Liver (tissue), 9 donors: ENCODE measurements around the gene VNN1. TPM values are rescaled to one million over a fixed set of nuclear protein-coding genes. Genes with fewer than 3 reads are reported as not detected.

ENCODE experiments used
- DNase-seq: peaks from one replicate; pipeline ENCODE4 v3.0.0-alpha.2; 2017; ENCODE audit warnings: low spot score
- H3K27ac ChIP-seq, 2 donors: one replicate each; pipeline ENCODE4 v1.7.0; 2013; ENCODE audit warnings: inconsistent platforms in 2 of 2, low read length in 2 of 2, control low read depth in 1 of 2, low read depth in 1 of 2, mild to moderate bottlenecking in 1 of 2
- H3K27me3 ChIP-seq, 4 donors: one replicate each; pipeline versions ENCODE4 v1.6.1 to v1.7.0; 2013; ENCODE audit warnings: low read length in 3 of 4, inconsistent platforms in 1 of 4, mild to moderate bottlenecking in 1 of 4, moderate library complexity in 1 of 4; ENCODE audit not compliant: control insufficient read depth in 4 of 4, insufficient read depth in 4 of 4
- H3K36me3 ChIP-seq, 4 donors: one replicate each; pipeline versions ENCODE4 v1.6.1 to v1.7.0; 2013; ENCODE audit warnings: low read length in 3 of 4, mild to moderate bottlenecking in 3 of 4, low read depth in 1 of 4, moderate library complexity in 1 of 4; ENCODE audit not compliant: control insufficient read depth in 4 of 4, insufficient read depth in 3 of 4
- H3K4me1 ChIP-seq, 4 donors: one replicate each; pipeline versions ENCODE4 v1.6.1 to v1.7.0; 2013; ENCODE audit warnings: low read length in 3 of 4, mild to moderate bottlenecking in 3 of 4, moderate library complexity in 1 of 4; ENCODE audit not compliant: control insufficient read depth in 4 of 4, insufficient read depth in 4 of 4
- H3K4me3 ChIP-seq, 3 donors: one replicate each; pipeline versions ENCODE4 v1.6.1 to v1.7.0; 2013; ENCODE audit warnings: low read length in 3 of 3, control low read depth in 1 of 3, low read depth in 1 of 3, mild to moderate bottlenecking in 1 of 3
- H3K9ac ChIP-seq, 2 donors: one replicate each; pipeline ENCODE4 v1.7.0; 2013; ENCODE audit warnings: low read length in 2 of 2, mild to moderate bottlenecking in 2 of 2, moderate library complexity in 2 of 2, control low read depth in 1 of 2, low read depth in 1 of 2
- H3K9me3 ChIP-seq, 4 donors: one replicate each; pipeline versions ENCODE4 v1.6.1 to v1.7.0; 2013; ENCODE audit warnings: low read length in 3 of 4; ENCODE audit not compliant: control insufficient read depth in 4 of 4
- EGR1 ChIP-seq, 2 donors: IDR thresholded peaks; 2 replicates each; pipeline ENCODE4 v1.6.1; 2016 to 2018; ENCODE audit warnings: antibody characterized with exemption in 2 of 2, low read depth in 2 of 2
- FOXA1 ChIP-seq: IDR thresholded peaks from 2 replicates; pipeline ENCODE4 v1.6.1; 2016; ENCODE audit warnings: antibody characterized with exemption
- HNF4A ChIP-seq, 2 donors: conservative IDR thresholded peaks; 2 replicates each; pipeline ENCODE4 v1.6.1; 2016; ENCODE audit warnings: antibody characterized with exemption in 2 of 2, mild to moderate bottlenecking in 2 of 2
- HNF4G ChIP-seq: IDR thresholded peaks from 2 replicates; pipeline ENCODE4 v1.6.1; 2016; ENCODE audit warnings: antibody characterized with exemption
- JUND ChIP-seq, 2 donors: IDR thresholded peaks; 2 replicates each; pipeline ENCODE4 v1.6.1; 2016; ENCODE audit warnings: antibody characterized with exemption in 2 of 2
- RAD21 ChIP-seq, 2 donors: IDR thresholded peaks; 2 replicates each; pipeline ENCODE4 v1.6.1; 2016; ENCODE audit warnings: antibody characterized with exemption in 2 of 2, mild to moderate bottlenecking in 2 of 2
- SP1 ChIP-seq: IDR thresholded peaks from 2 replicates; pipeline ENCODE4 v1.6.1; 2018; ENCODE audit warnings: antibody characterized with exemption, mild to moderate bottlenecking
- TAF1 ChIP-seq: conservative IDR thresholded peaks from 2 replicates; pipeline ENCODE4 v1.6.1; 2016; ENCODE audit warnings: antibody characterized with exemption, mild to moderate bottlenecking
- YY1 ChIP-seq: IDR thresholded peaks from 2 replicates; pipeline ENCODE4 v1.6.1; 2016; ENCODE audit warnings: antibody characterized with exemption, mild to moderate bottlenecking
- WGBS: extraction: QIAGEN DNeasy Blood & Tissue Kit; methylation state at CpG from one replicate; pipeline ENCODE4 v1.1.7; 2013; 5-methylcytosine and 5-hydroxymethylcytosine counted together
- polyA plus RNA-seq, 2 donors: library from polyadenylated mRNA; stranded (reverse) in 1 of 2; unstranded in 1 of 2; fragments of 200-250 nt in 1 of 2; fragments of >200 nt in 1 of 2; fragmentation: Nextera tagmentation in 1 of 2; extraction: Ambion mirVana in 1 of 2; gene quantifications; one replicate each; pipeline versions ENCODE4 v1.2.1 to v1.2.3, GENCODE V29; 2013 to 2015
- total RNA-seq, 2 donors: library from RNA; depleted of rRNA; stranded (reverse); fragments of >200 nt; gene quantifications; one replicate each; pipeline ENCODE4 v1.2.3, GENCODE V29; 2014
- TF ChIP-seq, protein P1 (sequence below): fragments of 150-350 bp; IDR thresholded peaks from 2 replicates; pipeline ENCODE4 v1.5.1; 2017; ENCODE audit warnings: improper control_type of control experiment, low read depth, low read length; ENCODE audit not compliant: missing input control
- TF ChIP-seq, protein P2 (sequence below): IDR thresholded peaks from 2 replicates; pipeline ENCODE4 v1.6.1; 2016; ENCODE audit warnings: antibody characterized with exemption
- TF ChIP-seq, protein P3 (sequence below): IDR thresholded peaks from 2 replicates; pipeline ENCODE4 v1.6.1; 2016; ENCODE audit warnings: antibody characterized with exemption, mild to moderate bottlenecking
- donor health status: healthy.
- donor health status: healthy.
- donor health status: healthy.
- donor health status: healthy.
- donor health status: healthy.

Gene VNN1
- total and polyA plus RNA-seq, 4 donors: 2.7 to 132 (median 58.8) TPM

DNA sequence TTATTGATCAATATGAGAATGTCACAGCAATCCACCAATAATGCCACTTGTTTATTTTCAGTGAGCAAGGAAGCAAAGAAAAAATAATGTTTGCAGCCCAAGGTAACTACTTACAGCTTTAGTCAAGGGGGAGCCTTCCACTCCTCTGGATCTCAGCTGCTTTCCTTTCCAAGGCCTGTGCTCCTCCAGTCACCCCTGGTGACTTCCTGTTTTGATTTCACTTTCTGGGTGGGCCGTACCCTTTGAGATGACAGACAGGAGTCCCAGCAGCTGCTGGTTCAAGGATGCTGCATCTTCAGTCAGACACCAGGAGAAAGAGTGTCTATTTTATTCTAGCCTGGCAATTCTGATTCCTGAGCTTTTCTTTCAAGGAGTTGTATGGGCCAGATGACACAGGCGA is 49.4 kb upstream of the VNN1 start:
- no peak overlapping the region for H3K9ac ChIP-seq
- no peaks in the 10 kb centered on the region for H3K27me3 ChIP-seq
- no peak for DNase-seq
- no peaks in the 10 kb centered on the region for H3K36me3 ChIP-seq
- no peak for TF ChIP-seq YY1
- no peak for TF ChIP-seq RAD21 (IDR thresholded peaks at IDR 0.05)
- TF ChIP-seq, protein P1, sequence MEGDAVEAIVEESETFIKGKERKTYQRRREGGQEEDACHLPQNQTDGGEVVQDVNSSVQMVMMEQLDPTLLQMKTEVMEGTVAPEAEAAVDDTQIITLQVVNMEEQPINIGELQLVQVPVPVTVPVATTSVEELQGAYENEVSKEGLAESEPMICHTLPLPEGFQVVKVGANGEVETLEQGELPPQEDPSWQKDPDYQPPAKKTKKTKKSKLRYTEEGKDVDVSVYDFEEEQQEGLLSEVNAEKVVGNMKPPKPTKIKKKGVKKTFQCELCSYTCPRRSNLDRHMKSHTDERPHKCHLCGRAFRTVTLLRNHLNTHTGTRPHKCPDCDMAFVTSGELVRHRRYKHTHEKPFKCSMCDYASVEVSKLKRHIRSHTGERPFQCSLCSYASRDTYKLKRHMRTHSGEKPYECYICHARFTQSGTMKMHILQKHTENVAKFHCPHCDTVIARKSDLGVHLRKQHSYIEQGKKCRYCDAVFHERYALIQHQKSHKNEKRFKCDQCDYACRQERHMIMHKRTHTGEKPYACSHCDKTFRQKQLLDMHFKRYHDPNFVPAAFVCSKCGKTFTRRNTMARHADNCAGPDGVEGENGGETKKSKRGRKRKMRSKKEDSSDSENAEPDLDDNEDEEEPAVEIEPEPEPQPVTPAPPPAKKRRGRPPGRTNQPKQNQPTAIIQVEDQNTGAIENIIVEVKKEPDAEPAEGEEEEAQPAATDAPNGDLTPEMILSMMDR: no peak
- TF ChIP-seq, protein P2, sequence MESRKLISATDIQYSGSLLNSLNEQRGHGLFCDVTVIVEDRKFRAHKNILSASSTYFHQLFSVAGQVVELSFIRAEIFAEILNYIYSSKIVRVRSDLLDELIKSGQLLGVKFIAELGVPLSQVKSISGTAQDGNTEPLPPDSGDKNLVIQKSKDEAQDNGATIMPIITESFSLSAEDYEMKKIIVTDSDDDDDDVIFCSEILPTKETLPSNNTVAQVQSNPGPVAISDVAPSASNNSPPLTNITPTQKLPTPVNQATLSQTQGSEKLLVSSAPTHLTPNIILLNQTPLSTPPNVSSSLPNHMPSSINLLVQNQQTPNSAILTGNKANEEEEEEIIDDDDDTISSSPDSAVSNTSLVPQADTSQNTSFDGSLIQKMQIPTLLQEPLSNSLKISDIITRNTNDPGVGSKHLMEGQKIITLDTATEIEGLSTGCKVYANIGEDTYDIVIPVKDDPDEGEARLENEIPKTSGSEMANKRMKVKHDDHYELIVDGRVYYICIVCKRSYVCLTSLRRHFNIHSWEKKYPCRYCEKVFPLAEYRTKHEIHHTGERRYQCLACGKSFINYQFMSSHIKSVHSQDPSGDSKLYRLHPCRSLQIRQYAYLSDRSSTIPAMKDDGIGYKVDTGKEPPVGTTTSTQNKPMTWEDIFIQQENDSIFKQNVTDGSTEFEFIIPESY: no peak
- no peak for TF ChIP-seq HNF4G
- no peak for TF ChIP-seq FOXA1
- TF ChIP-seq EGR1 (IDR thresholded peaks at IDR 0.05; ENCODE audit: low read depth in 2 of 2): no peak
- TF ChIP-seq, protein P3, sequence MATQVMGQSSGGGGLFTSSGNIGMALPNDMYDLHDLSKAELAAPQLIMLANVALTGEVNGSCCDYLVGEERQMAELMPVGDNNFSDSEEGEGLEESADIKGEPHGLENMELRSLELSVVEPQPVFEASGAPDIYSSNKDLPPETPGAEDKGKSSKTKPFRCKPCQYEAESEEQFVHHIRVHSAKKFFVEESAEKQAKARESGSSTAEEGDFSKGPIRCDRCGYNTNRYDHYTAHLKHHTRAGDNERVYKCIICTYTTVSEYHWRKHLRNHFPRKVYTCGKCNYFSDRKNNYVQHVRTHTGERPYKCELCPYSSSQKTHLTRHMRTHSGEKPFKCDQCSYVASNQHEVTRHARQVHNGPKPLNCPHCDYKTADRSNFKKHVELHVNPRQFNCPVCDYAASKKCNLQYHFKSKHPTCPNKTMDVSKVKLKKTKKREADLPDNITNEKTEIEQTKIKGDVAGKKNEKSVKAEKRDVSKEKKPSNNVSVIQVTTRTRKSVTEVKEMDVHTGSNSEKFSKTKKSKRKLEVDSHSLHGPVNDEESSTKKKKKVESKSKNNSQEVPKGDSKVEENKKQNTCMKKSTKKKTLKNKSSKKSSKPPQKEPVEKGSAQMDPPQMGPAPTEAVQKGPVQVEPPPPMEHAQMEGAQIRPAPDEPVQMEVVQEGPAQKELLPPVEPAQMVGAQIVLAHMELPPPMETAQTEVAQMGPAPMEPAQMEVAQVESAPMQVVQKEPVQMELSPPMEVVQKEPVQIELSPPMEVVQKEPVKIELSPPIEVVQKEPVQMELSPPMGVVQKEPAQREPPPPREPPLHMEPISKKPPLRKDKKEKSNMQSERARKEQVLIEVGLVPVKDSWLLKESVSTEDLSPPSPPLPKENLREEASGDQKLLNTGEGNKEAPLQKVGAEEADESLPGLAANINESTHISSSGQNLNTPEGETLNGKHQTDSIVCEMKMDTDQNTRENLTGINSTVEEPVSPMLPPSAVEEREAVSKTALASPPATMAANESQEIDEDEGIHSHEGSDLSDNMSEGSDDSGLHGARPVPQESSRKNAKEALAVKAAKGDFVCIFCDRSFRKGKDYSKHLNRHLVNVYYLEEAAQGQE: no peak
- TF ChIP-seq TAF1: no peak
- no peak for TF ChIP-seq JUND (IDR thresholded peaks at IDR 0.05)
- peaks cover 0 to 12% (median 8%) of the 10 kb centered on the region in 4 donors for H3K4me1 ChIP-seq
- H3K27ac ChIP-seq: no peak overlapping the region
- no peak overlapping the region for H3K4me3 ChIP-seq
- H3K9me3 ChIP-seq: no peaks in the 10 kb centered on the region
- 75% methylated on average over 2 of the region's 2 CpGs for WGBS

DNA sequence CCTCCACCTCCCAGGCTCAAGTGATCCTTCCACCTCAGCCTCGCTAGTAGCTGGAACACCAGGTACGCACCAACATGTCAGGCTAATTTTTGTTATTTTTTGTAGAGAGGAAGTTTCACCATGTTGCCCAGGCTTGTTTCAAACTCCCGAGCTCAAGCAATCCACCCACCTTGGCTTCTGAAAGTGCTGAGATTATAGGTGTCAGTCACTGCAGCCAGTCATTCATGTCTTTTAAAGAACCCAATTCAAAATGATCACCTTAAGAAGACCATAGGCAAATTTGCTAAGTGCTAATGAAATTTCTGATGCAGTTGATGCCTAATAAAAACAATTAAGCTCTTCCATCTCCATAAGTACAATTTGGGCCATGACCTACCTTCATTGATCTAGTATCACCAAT is 46.4 kb upstream of the VNN1 start:
- H3K36me3 ChIP-seq: no peaks in the 10 kb centered on the region
- no peak for TF ChIP-seq SP1
- no peak for TF ChIP-seq JUND (IDR thresholded peaks at IDR 0.05)
- TF ChIP-seq FOXA1: no peak
- no peak for TF ChIP-seq HNF4A (conservative IDR thresholded peaks at IDR 0.05)
- TF ChIP-seq TAF1: no peak
- TF ChIP-seq YY1: no peak
- 95% methylated on average over 3 of the region's 3 CpGs for WGBS
- no peaks in the 10 kb centered on the region for H3K27me3 ChIP-seq
- H3K9me3 ChIP-seq: no peaks in the 10 kb centered on the region
- H3K27ac ChIP-seq: no peak overlapping the region
- no peak overlapping the region for H3K4me3 ChIP-seq
- DNase-seq: no peak
- H3K4me1 ChIP-seq: peaks cover 0 to 9% (median 7%) of the 10 kb centered on the region in 4 donors
- H3K9ac ChIP-seq: no peak overlapping the region
